PC-3 (cell line): ENCODE measurements around the gene MRPL20. TPM values are rescaled to one million over a fixed set of nuclear protein-coding genes. Genes with fewer than 3 reads are reported as not detected.

Experiments used
- ATAC-seq: fragments of 200-7000 bp; cut with Tn5 transposase; 2 replicates; pipeline ENCODE4 v1.9.1; 2020; ENCODE audit warnings: mild to moderate bottlenecking, moderate library complexity
- BruUV-seq: library from RNA; stranded (reverse); fragments of 400-500 nt; replicated peaks from 2 replicates; lab custom pipeline; 2021; lab: Mats Ljungman, UMichigan
- CTCF ChIA-PET: fragments of 300-600 bp; sonication (Branson Sonifier 250); formaldehyde crosslinking; loops from one replicate; lab custom pipeline; 2022; ENCODE audit warnings: antibody characterized with exemption; lab: Charles Lee
- POLR2A ChIA-PET: fragments of 300-600 bp; sonication (Branson Sonifier 250); formaldehyde crosslinking; loops from one replicate; lab custom pipeline; 2022; ENCODE audit warnings: antibody characterized with exemption; ENCODE audit not compliant: unreplicated experiment; lab: Charles Lee
- DNase-seq: peaks from one replicate; pipeline ENCODE4 v3.0.0-alpha.2; 2015
- H2AFZ ChIP-seq: fragments of 300-600 bp; sonication (generic); 2 replicates; pipeline ENCODE4 v1.6.0; 2016; ENCODE audit warnings: antibody characterized with exemption, low read length
- H3F3A ChIP-seq: fragments of 300-600 bp; sonication (generic); one replicate; pipeline ENCODE4 v1.6.0; 2017; ENCODE audit warnings: antibody characterized with exemption, low read length, control low read depth, mild to moderate bottlenecking; ENCODE audit not compliant: unreplicated experiment
- H3K27ac ChIP-seq: fragments of 300-600 bp; sonication (generic); 2 replicates; pipeline ENCODE4 v1.5.1; 2016; ENCODE audit warnings: mild to moderate bottlenecking, low read length
- H3K27me3 ChIP-seq: fragments of 300-600 bp; sonication (generic); 2 replicates; pipeline ENCODE4 v1.6.1; 2016; ENCODE audit warnings: low read length, mixed read lengths
- H3K36me3 ChIP-seq: fragments of 300-600 bp; sonication (generic); 2 replicates; pipeline ENCODE4 v1.6.1; 2016; ENCODE audit warnings: low read depth, mixed run types, low read length, mixed read lengths
- H3K4me1 ChIP-seq: fragments of 300-600 bp; sonication (generic); 2 replicates; pipeline ENCODE4 v1.5.1; 2016; ENCODE audit warnings: low read length; ENCODE audit not compliant: insufficient read depth
- H3K4me2 ChIP-seq: fragments of 300-600 bp; sonication (generic); 2 replicates; pipeline ENCODE4 v1.6.0; 2016; ENCODE audit warnings: low read length
- H3K4me3 ChIP-seq: fragments of 300-600 bp; sonication (generic); 2 replicates; pipeline ENCODE4 v1.5.1; 2016; ENCODE audit warnings: mild to moderate bottlenecking, low read length, mixed read lengths
- H3K79me2 ChIP-seq: fragments of 300-600 bp; sonication (generic); 2 replicates; pipeline ENCODE4 v1.6.1; 2017; ENCODE audit warnings: low read length, mixed read lengths
- H3K9ac ChIP-seq: fragments of 300-600 bp; sonication (generic); 2 replicates; pipeline ENCODE4 v1.6.0; 2016; ENCODE audit warnings: mild to moderate bottlenecking, low read length
- H3K9me2 ChIP-seq: fragments of 300-600 bp; sonication (generic); replicated peaks from 2 replicates; pipeline ENCODE4 v1.6.1; 2016; ENCODE audit warnings: mixed run types, low read length, mixed read lengths
- H3K9me3 ChIP-seq: fragments of 300-600 bp; sonication (generic); 2 replicates; pipeline ENCODE4 v1.6.1; 2016; ENCODE audit warnings: low read length, mixed read lengths
- H4K20me1 ChIP-seq: fragments of 300-600 bp; sonication (generic); 2 replicates; pipeline ENCODE4 v1.6.1; 2016; ENCODE audit warnings: low read length, mixed read lengths
- EZH2 ChIP-seq: fragments of 300-600 bp; sonication (generic); IDR thresholded peaks from one replicate; pipeline ENCODE4 v1.6.1; 2017; ENCODE audit warnings: antibody characterized with exemption, mild to moderate bottlenecking, low read length; ENCODE audit not compliant: unreplicated experiment
- EZH2phosphoT487 ChIP-seq: fragments of 300-600 bp; sonication (generic); IDR thresholded peaks from 2 replicates; pipeline ENCODE4 v1.6.1; 2018; ENCODE audit warnings: mild to moderate bottlenecking, antibody characterized with exemption, low read length, borderline replicate concordance
- intact Hi-C: fragments of 100-400 bp; cut with micrococcal nuclease; formaldehyde crosslinking; loops from 2 replicates; pipeline ENCODE4 v1.9.0; 2023
- total RNA-seq: library from RNA; depleted of rRNA; stranded (reverse); fragments of >200 nt; gene quantifications from 2 replicates; pipeline ENCODE4 v1.2.3, GENCODE V29; 2014
- TF ChIP-seq, protein P1 (sequence below): fragments of 300-600 bp; sonication (generic); conservative IDR thresholded peaks from 2 replicates; pipeline ENCODE4 v1.5.1; 2017; ENCODE audit warnings: antibody characterized with exemption, low read depth, mild to moderate bottlenecking, low read length

MRPL20 gene
- total RNA-seq, 1 experiment from 2014 or later: 506 TPM

DNA sequence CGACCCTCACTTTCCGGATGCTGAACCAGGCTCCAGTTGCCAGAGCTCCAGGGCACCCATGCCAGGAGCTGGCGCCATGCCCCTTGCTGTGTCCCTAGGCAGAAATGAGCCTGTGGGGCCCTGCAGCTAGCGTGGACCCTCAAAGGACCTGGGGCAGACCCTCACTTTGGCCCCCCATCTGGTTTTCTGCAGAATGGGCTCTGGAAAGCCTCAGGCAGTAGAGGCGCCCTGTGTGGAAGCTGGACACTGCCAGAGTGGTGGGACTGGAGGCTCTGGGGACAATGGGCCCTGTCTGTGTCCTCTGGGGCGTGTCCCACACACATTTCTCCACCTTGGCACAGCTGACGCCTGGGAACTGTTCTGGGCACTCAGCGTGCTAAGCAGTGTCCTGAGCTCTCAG, 25.8 kb downstream of the MRPL20 start:
- H3K9me2 ChIP-seq: no peaks in the 10 kb centered on the region
- ChIA-PET CTCF (no interaction called here), POLR2A (no interaction called here)
- no peak overlapping the region for H3K4me2 ChIP-seq
- no peak overlapping the region for H3K9ac ChIP-seq
- no peaks in the 10 kb centered on the region for H3K9me3 ChIP-seq
- H3F3A ChIP-seq: peaks cover 5% of the 10 kb centered on the region
- H2AFZ ChIP-seq: no peak overlapping the region
- ATAC-seq (no peak), DNase-seq (no peak)
- H3K4me3 ChIP-seq: no peak overlapping the region
- intact Hi-C loops: no loop called here
- BruUV-seq: no TSS peak
- no peaks in the 10 kb centered on the region for H4K20me1 ChIP-seq
- H3K27ac ChIP-seq: no peak overlapping the region
- TF ChIP-seq EZH2phosphoT487 (no peak), EZH2 (no peak)
- no peaks in the 10 kb centered on the region for H3K27me3 ChIP-seq
- peaks cover 38% of the 10 kb centered on the region for H3K79me2 ChIP-seq
- peaks cover 19% of the 10 kb centered on the region for H3K36me3 ChIP-seq
- H3K4me1 ChIP-seq: no peaks in the 10 kb centered on the region

DNA sequence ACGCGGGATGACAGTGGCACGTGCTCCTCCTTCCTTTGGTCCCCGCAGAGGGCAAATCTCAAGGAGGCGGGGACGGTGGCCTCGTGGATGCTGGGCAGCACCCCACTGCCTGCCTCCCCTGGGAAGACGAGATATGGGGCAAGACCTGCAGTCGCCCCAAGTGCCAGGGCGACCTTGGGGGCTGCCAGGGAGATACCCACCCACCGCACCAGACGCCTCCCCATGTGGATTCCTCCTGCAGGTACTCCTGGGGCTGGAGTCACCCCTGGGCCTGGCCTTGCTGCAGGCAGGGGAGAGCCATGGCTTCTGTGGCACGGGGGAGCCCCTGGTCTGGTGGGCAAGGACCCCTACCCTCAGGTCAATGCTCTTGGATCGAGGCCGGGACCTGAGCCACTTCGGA, 26.2 kb downstream of the MRPL20 start:
- Histone ChIP-seq H3K9ac (no peak overlapping the region), H3K9me2 (no peaks in the 10 kb centered on the region), H3K4me1 (peaks cover 3% of the 10 kb centered on the region; the same call in 1 of the 2 replicates), H3K4me2 (no peak overlapping the region), H3K79me2 (peaks cover 34% of the 10 kb centered on the region), H4K20me1 (no peaks in the 10 kb centered on the region), H3K9me3 (no peaks in the 10 kb centered on the region), H3F3A (peaks cover 9% of the 10 kb centered on the region), H3K36me3 (peaks cover 15% of the 10 kb centered on the region; the same call in 1 of the 2 replicates), H3K4me3 (no peak overlapping the region), H2AFZ (no peak overlapping the region), H3K27me3 (no peaks in the 10 kb centered on the region), H3K27ac (no peak overlapping the region)
- POLR2A ChIA-PET: no interaction called here
- ATAC-seq (no peak), DNase-seq (no peak)
- CTCF ChIA-PET: no interaction called here
- no TSS peak for BruUV-seq
- intact Hi-C loops: no loop called here
- TF ChIP-seq, protein P1, sequence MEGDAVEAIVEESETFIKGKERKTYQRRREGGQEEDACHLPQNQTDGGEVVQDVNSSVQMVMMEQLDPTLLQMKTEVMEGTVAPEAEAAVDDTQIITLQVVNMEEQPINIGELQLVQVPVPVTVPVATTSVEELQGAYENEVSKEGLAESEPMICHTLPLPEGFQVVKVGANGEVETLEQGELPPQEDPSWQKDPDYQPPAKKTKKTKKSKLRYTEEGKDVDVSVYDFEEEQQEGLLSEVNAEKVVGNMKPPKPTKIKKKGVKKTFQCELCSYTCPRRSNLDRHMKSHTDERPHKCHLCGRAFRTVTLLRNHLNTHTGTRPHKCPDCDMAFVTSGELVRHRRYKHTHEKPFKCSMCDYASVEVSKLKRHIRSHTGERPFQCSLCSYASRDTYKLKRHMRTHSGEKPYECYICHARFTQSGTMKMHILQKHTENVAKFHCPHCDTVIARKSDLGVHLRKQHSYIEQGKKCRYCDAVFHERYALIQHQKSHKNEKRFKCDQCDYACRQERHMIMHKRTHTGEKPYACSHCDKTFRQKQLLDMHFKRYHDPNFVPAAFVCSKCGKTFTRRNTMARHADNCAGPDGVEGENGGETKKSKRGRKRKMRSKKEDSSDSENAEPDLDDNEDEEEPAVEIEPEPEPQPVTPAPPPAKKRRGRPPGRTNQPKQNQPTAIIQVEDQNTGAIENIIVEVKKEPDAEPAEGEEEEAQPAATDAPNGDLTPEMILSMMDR: no peak
- TF ChIP-seq EZH2 (no peak), EZH2phosphoT487 (no peak)

DNA sequence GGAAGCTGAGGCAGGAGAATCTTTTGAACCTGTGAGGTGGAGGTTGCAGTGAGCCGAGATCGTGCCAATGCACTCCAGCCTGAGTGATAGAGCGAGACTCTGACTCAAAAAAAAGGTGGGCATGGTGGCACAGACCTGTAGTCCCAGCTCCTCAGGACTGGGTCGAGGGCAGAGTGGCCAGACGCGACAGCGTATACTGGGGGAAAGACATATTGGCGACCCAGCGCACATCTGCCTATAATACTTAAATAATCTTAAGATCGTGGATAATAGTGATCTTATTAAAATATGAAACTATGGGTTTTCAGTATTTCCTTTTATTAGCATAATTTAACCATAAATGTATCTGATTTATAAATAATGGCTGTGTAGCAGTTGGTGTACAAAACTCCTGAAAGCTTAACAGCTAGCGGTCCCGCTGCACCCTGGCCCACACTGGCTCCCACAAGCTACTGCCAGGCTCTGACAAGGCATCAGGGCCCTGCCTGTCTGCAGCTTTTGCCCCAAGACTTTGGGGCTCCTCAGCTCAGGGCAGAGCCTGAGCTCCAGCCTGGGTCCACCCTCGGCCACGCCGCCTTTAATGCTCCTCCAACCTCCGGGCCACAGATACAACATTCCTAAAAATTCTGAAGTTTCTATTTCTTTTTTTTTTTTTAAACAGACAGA, 29.4 kb downstream of the MRPL20 start:
- H3K9me2 ChIP-seq: no peaks in the 10 kb centered on the region
- H2AFZ ChIP-seq: no peak overlapping the region
- H3K36me3 ChIP-seq: peaks cover 13% of the 10 kb centered on the region; the same call in 1 of the 2 replicates
- ChIA-PET POLR2A (no interaction called here), CTCF (no interaction called here)
- DNase-seq (no peak), ATAC-seq (no peak)
- intact Hi-C loops: loop anchor here (2.0 kb wide), 1 partner anchor 21 kb away; the partner anchor contains the start of gene CCNL2
- no peaks in the 10 kb centered on the region for H3K9me3 ChIP-seq
- H3K4me3 ChIP-seq: no peak overlapping the region
- no peaks in the 10 kb centered on the region for H3K27me3 ChIP-seq
- H3K4me1 ChIP-seq: peaks cover 17% of the 10 kb centered on the region
- no peak overlapping the region for H3K4me2 ChIP-seq
- H4K20me1 ChIP-seq: no peaks in the 10 kb centered on the region
- peaks cover 9% of the 10 kb centered on the region for H3F3A ChIP-seq
- H3K79me2 ChIP-seq: peaks cover 33% of the 10 kb centered on the region
- H3K9ac ChIP-seq: no peak overlapping the region
- no peak overlapping the region for H3K27ac ChIP-seq
- no TSS peak for BruUV-seq
- TF ChIP-seq, protein P1: no peak
- TF ChIP-seq EZH2 (no peak), EZH2phosphoT487 (no peak)
